PFSK-1 (cell line): ENCODE results near the gene AKAP7.

Experiments
- FOXP2 ChIP-seq: optimal IDR thresholded peaks from 2 replicates; pipeline ENCODE3; 2011; ENCODE audit warnings: borderline replicate concordance, control low read depth, inconsistent platforms; ENCODE audit not compliant: insufficient read depth; ENCODE audit errors: extremely low read length, extremely low read depth
- POLR2AphosphoS5 ChIP-seq: IDR thresholded peaks from 2 replicates; pipeline ENCODE4 v1.6.1; 2012; ENCODE audit warnings: low read depth, mild to moderate bottlenecking, control low read depth, low read length, moderate library complexity
- REST ChIP-seq, 2 experiments: IDR thresholded peaks; 2 replicates each; pipeline versions ENCODE4 v1.6.1 to v1.8.0; 2011 to 2012; ENCODE audit warnings: low read depth in 2 of 2, low read length in 2 of 2, control low read depth in 1 of 2, inconsistent platforms in 1 of 2, mild to moderate bottlenecking in 1 of 2, moderate library complexity in 1 of 2; ENCODE audit not compliant: insufficient read depth in 1 of 2
- SIN3A ChIP-seq: IDR thresholded peaks from 2 replicates; pipeline ENCODE4 v1.6.1; 2012; ENCODE audit warnings: mild to moderate bottlenecking, low read length, moderate library complexity, borderline replicate concordance; ENCODE audit not compliant: insufficient read depth
- TAF1 ChIP-seq: IDR thresholded peaks from 2 replicates; pipeline ENCODE4 v1.6.1; 2012; ENCODE audit warnings: low read length, control low read depth, borderline replicate concordance; ENCODE audit not compliant: insufficient read depth

AKAP7 gene

GRCh38 chr6:131143319-131143718, 8.1 kb downstream of the AKAP7 start:
- TF ChIP-seq SIN3A = no peak
- TF ChIP-seq REST (IDR thresholded peaks at IDR 0.05; ENCODE audit: insufficient read depth in 1 of 2, low read depth in 2 of 2, low read length in 2 of 2) = no peak
- TF ChIP-seq POLR2AphosphoS5 = no peak
- no peak for TF ChIP-seq FOXP2
- no peak for TF ChIP-seq TAF1

GRCh38 chr6:131146865-131147264, 11.6 kb downstream of the AKAP7 start:
- TF ChIP-seq POLR2AphosphoS5 (no peak), FOXP2 (no peak), REST (IDR thresholded peaks at IDR 0.05; ENCODE audit: insufficient read depth in 1 of 2, low read depth in 2 of 2, low read length in 2 of 2) (no peak), SIN3A (no peak), TAF1 (no peak)

GRCh38 chr6:131156411-131156810, 21.1 kb downstream of the AKAP7 start:
- no peak for TF ChIP-seq POLR2AphosphoS5
- TF ChIP-seq FOXP2 = no peak
- no peak for TF ChIP-seq TAF1
- TF ChIP-seq SIN3A = no peak

GRCh38 chr6:131159578-131159977, 24.3 kb downstream of the AKAP7 start:
- no peak for TF ChIP-seq TAF1
- no peak for TF ChIP-seq SIN3A
- TF ChIP-seq FOXP2 = no peak
- no peak for TF ChIP-seq REST (IDR thresholded peaks at IDR 0.05; ENCODE audit: insufficient read depth in 1 of 2, low read depth in 2 of 2, low read length in 2 of 2)
- no peak for TF ChIP-seq POLR2AphosphoS5

GRCh38 chr6:131160254-131160758, 25.0 kb downstream of the AKAP7 start:
- TF ChIP-seq FOXP2 (no peak), SIN3A (no peak), REST (IDR thresholded peaks at IDR 0.05; ENCODE audit: insufficient read depth in 1 of 2, low read depth in 2 of 2, low read length in 2 of 2) (no peak), POLR2AphosphoS5 (no peak)
